OCI-LY1 (cell line): ENCODE results near the gene MFRP.

ENCODE experiments used
- H2AFZ ChIP-seq: fragments of 200-600 bp; sonication (generic), shearing (Covaris generic); 2 replicates; pipeline ENCODE4 v1.6.0; 2014; ENCODE audit warnings: antibody characterized with exemption, mild to moderate bottlenecking, low read length
- H3F3A ChIP-seq: fragments of 200-600 bp; sonication (generic), shearing (Covaris generic); 2 replicates; pipeline ENCODE4 v1.6.0; 2014; ENCODE audit warnings: mild to moderate bottlenecking, antibody characterized with exemption, low read length, moderate library complexity; ENCODE audit not compliant: insufficient read depth
- H3K27ac ChIP-seq: fragments of 200-600 bp; sonication (generic); 2 replicates; pipeline ENCODE4 v1.5.1; 2014; ENCODE audit warnings: low read length, mixed run types, mild to moderate bottlenecking, low read depth; ENCODE audit not compliant: poor library complexity, severe bottlenecking
- H3K27me3 ChIP-seq: fragments of 200-600 bp; sonication (generic); 2 replicates; pipeline ENCODE4 v1.6.0; 2014; ENCODE audit warnings: antibody characterized with exemption, mild to moderate bottlenecking, low read length, moderate library complexity; ENCODE audit not compliant: insufficient read depth
- H3K36me3 ChIP-seq: fragments of 200-600 bp; sonication (generic); 2 replicates; pipeline ENCODE4 v1.6.1; 2014; ENCODE audit warnings: mild to moderate bottlenecking, antibody characterized with exemption, low read length, moderate library complexity, mixed read lengths; ENCODE audit not compliant: insufficient read depth
- H3K4me1 ChIP-seq: fragments of 200-600 bp; sonication (generic); 2 replicates; pipeline ENCODE4 v1.5.1; 2014; ENCODE audit warnings: mild to moderate bottlenecking, low read length, moderate library complexity; ENCODE audit not compliant: insufficient read depth, severe bottlenecking
- H3K4me2 ChIP-seq: fragments of 200-600 bp; sonication (generic), shearing (Covaris generic); 2 replicates; pipeline ENCODE4 v1.6.1; 2014; ENCODE audit warnings: low read length
- H3K4me3 ChIP-seq: fragments of 200-600 bp; sonication (generic); 2 replicates; pipeline ENCODE4 v1.5.1; 2014; ENCODE audit warnings: low read length, low read depth, mild to moderate bottlenecking, mixed read lengths; ENCODE audit not compliant: poor library complexity, severe bottlenecking
- H3K79me2 ChIP-seq: fragments of 200-600 bp; shearing (Covaris generic); 2 replicates; pipeline ENCODE4 v1.6.1; 2016; ENCODE audit warnings: mixed run types, low read length, mixed read lengths; ENCODE audit not compliant: insufficient read depth
- H3K9ac ChIP-seq: fragments of 200-600 bp; sonication (generic), shearing (Covaris generic); 2 replicates; pipeline ENCODE4 v1.6.1; 2014; ENCODE audit warnings: mild to moderate bottlenecking, low read length, mixed read lengths
- H3K9me2 ChIP-seq: fragments of 200-600 bp; sonication (generic), shearing (Covaris generic); 2 replicates; pipeline ENCODE4 v1.6.1; 2014; ENCODE audit warnings: low read depth, mild to moderate bottlenecking, low read length, mixed read lengths
- H3K9me3 ChIP-seq: fragments of 200-600 bp; shearing (Covaris generic); 2 replicates; pipeline ENCODE4 v1.6.1; 2014; ENCODE audit warnings: low read length, mixed read lengths
- H4K20me1 ChIP-seq: fragments of 200-600 bp; sonication (generic), shearing (Covaris generic); 2 replicates; pipeline ENCODE4 v1.6.0; 2016; ENCODE audit warnings: mild to moderate bottlenecking, low read length; ENCODE audit not compliant: insufficient read depth
- EZH2 ChIP-seq: fragments of 200-600 bp; sonication (generic), shearing (Covaris generic); IDR thresholded peaks from 2 replicates; pipeline ENCODE4 v1.8.0; 2017; ENCODE audit warnings: borderline replicate concordance, mixed run types, mild to moderate bottlenecking, antibody characterized with exemption, low read length, moderate library complexity, mixed read lengths
- TF ChIP-seq, protein P1 (sequence below): fragments of 200-600 bp; sonication (generic), shearing (Covaris generic); IDR thresholded peaks from 2 replicates; pipeline ENCODE4 v1.5.1; 2017; ENCODE audit warnings: mild to moderate bottlenecking, antibody characterized with exemption, low read length, moderate library complexity, mixed read lengths

MFRP gene

DNA sequence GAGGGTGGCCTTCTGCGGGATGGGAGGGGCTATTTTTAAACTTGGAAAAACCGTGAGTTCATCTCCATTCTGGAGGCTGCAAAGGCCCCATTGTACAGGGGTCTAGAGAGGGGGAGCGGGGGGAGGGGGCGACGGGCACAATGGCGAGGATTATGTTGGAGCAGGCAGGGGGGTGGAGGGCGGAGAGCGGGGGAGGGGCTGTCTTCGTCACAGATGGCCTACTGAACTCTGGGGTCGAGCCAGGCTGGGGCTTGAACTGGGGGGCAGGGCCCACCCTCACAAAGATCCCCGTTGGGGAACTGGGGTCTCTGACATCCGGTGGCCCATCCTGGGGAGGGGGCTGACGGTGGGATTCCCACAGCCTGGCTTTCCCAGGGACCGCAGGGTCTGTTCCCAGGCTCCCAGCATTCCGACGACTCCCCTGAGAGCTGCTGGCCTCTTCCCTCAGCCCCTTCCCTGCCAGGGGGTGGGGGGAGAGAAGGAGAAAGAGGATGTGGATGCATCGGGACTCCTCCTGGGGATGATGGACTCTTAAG lies 26.2 kb downstream of the MFRP start:
- Histone ChIP-seq H3K9me2 (no peaks in the 10 kb centered on the region), H3K4me1 (peaks cover 65% of the 10 kb centered on the region), H2AFZ (no peak overlapping the region), H4K20me1 (no peaks in the 10 kb centered on the region), H3F3A (no peaks in the 10 kb centered on the region), H3K79me2 (no peaks in the 10 kb centered on the region), H3K36me3 (no peaks in the 10 kb centered on the region), H3K4me2 (peak overlapping the region; percentile 78), H3K4me3 (peak overlapping the region; percentile 60), H3K27ac (no peak overlapping the region), H3K27me3 (no peaks in the 10 kb centered on the region), H3K9ac (peak overlapping the region; percentile 68), H3K9me3 (no peaks in the 10 kb centered on the region)
- TF ChIP-seq, protein P1, sequence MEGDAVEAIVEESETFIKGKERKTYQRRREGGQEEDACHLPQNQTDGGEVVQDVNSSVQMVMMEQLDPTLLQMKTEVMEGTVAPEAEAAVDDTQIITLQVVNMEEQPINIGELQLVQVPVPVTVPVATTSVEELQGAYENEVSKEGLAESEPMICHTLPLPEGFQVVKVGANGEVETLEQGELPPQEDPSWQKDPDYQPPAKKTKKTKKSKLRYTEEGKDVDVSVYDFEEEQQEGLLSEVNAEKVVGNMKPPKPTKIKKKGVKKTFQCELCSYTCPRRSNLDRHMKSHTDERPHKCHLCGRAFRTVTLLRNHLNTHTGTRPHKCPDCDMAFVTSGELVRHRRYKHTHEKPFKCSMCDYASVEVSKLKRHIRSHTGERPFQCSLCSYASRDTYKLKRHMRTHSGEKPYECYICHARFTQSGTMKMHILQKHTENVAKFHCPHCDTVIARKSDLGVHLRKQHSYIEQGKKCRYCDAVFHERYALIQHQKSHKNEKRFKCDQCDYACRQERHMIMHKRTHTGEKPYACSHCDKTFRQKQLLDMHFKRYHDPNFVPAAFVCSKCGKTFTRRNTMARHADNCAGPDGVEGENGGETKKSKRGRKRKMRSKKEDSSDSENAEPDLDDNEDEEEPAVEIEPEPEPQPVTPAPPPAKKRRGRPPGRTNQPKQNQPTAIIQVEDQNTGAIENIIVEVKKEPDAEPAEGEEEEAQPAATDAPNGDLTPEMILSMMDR: no peak
- no peak for TF ChIP-seq EZH2

DNA sequence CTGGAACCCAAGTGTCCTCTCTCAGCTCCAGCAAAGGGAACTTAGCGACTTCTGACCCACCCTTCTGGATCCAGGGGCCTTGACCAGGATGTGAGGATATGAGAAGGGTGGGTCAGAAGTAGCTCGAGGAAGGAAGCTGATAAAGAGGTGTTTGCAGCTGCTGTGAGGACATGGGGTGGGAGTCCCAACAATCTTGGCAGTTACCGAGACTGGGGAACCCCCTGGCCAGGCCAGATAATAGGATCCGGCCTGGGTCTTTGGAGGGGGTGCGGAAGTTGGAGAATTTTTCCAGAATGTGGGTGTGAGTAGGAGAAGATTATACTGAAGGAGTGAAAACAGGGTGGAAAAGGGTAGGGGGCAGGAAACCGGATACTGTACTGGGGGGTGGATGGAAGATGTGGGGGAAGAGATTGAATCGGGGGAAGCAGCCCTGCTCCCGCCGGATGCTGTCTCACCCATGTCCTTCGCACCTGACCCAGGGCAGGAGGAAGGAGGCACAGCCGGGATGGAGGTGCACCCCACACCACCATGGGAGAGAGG lies 26.7 kb downstream of the MFRP start:
- no peaks in the 10 kb centered on the region for H3K36me3 ChIP-seq
- H3F3A ChIP-seq: no peaks in the 10 kb centered on the region
- no peak overlapping the region for H3K9ac ChIP-seq
- no peak overlapping the region for H2AFZ ChIP-seq
- no peak overlapping the region for H3K27ac ChIP-seq
- H3K79me2 ChIP-seq: no peaks in the 10 kb centered on the region
- H3K4me3 ChIP-seq: no peak overlapping the region
- no peaks in the 10 kb centered on the region for H3K9me3 ChIP-seq
- no peak for TF ChIP-seq EZH2
- TF ChIP-seq, protein P1: no peak
- H3K4me2 ChIP-seq: no peak overlapping the region
- no peaks in the 10 kb centered on the region for H3K9me2 ChIP-seq
- H4K20me1 ChIP-seq: no peaks in the 10 kb centered on the region
- peaks cover 69% of the 10 kb centered on the region for H3K4me1 ChIP-seq
- no peaks in the 10 kb centered on the region for H3K27me3 ChIP-seq

DNA sequence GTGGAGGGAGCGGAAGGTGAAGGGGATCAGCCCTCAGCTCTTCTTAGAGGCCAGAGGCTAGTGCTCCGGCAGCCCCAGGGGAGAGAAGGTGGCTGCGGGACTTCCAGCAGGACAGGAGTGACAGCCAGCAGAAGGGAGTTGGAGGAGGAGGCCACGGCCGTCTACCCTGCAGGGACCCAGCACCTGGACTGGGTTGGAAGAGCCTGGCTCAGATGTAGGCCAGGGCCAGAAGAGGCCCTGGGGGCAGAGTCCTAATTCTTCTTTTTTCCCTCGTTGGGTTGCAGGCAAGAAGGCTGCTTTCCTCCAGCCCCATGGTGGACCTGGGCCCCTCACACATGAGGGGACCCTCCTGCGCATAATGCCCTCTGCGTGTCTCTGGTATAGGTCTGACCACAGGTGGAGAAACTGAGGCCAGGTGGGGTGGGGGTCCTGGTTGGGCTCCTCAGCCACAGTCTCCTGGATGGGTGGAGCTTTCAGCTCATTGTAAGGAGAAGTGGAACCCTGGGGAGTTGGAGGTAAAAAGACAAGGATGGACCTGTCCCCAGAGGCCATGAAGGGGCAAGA lies 27.3 kb downstream of the MFRP start:
- Histone ChIP-seq H3K36me3 (no peaks in the 10 kb centered on the region), H3K9me3 (no peaks in the 10 kb centered on the region), H3K27ac (no peak overlapping the region), H2AFZ (no peak overlapping the region), H4K20me1 (no peaks in the 10 kb centered on the region), H3K4me2 (peak overlapping the region; percentile 54; the same call in 1 of the 2 replicates), H3K9ac (no peak overlapping the region; the same call in 1 of the 2 replicates), H3F3A (no peaks in the 10 kb centered on the region), H3K27me3 (no peaks in the 10 kb centered on the region), H3K9me2 (no peaks in the 10 kb centered on the region), H3K79me2 (no peaks in the 10 kb centered on the region), H3K4me1 (peaks cover 72% of the 10 kb centered on the region), H3K4me3 (peak overlapping the region; percentile 21)
- TF ChIP-seq, protein P1: no peak
- TF ChIP-seq EZH2: no peak
